Activated CD4-positive, alpha-beta T cell treated with anti-CD3 and anti-CD28 coated beads for 1 hour (primary cell): ENCODE measurements around the gene NUP93.
"Not testable (repeated sequence)": the region's sequence is repeated elsewhere in the genome, so short reads cannot be mapped to it uniquely, and the experiment has no call there.

Source experiments
- DNase-seq: peaks from one replicate; pipeline ENCODE4 v3.0.0-alpha.2; 2020

NUP93 gene

DNA sequence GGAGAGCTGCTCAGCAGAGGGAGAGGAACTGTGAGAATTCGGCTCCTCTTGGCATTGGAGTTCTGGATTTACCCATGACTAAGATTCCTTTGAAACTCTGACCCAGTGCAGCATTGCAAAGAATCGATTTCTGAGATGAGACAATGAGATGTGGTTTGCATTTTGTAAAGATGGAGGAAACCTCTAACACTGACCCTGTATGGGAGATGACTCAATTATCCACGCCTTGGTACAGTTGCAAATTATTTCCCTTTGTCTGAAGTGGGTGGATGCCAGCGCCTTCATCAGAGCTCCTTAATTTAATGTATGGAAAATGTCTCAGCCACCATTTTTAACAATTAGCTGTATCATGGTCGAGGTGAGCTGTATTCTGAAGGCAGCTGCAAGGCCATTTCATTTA is 53.4 kb downstream of the NUP93 start:
- no peak for DNase-seq

DNA sequence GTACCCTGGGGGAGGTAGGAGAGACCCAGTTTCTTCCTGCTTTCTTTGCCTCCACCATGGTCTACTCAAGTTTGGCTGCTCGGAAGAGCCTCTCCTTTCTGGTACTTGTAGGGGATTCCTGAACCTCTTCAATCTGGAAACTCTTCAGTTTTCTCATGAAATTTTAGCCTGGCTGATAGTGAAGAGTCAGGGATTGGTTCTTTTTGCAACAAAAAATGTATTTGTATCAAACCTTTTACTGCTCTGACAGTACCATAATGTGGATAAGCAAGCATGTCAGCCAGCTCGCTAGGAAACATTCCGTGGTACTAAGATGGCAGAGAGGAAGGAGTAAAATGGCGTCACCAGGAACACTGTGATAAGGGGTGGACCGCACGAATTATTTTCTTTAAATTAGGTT is 55.4 kb downstream of the NUP93 start:
- no peak for DNase-seq

DNA sequence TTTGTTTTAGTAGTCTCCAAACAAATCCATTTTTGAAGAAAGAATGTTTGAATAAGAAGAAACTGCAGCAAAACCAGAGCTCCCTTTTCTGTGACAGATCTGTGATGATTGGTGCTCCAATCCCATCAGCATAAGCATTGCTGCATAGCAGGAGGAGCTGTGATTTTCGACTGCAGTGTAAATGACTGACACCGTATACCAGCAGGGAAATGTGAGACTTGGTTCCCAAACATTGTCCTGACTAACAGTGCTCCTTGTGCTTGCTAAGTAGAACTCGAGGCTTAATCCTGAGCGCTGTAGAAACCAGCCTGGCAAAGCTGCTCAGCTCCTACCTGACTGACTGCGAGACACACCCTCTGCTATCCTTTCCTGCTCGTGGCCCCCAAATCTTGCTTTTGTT is 57.2 kb downstream of the NUP93 start:
- DNase-seq = no peak

DNA sequence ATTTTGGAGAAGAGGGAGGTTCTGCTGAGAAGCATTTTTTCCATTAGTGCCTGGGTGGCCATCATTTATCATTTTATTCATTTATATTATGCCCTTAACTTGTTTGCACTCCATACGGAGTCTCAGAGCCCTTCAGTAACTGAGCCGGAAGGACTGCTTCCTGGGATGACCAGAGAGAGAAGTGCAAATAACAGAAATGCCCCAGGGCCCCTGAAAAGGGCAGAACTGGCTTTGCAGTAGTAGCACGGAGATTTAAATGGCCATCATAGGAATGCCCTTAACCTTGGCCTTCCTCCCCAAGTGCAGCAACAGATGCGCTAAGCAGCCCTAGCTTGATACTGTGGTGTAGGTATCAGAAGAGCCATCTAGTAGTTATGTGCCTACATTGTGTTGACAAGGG is 58.5 kb downstream of the NUP93 start:
- no peak for DNase-seq

DNA sequence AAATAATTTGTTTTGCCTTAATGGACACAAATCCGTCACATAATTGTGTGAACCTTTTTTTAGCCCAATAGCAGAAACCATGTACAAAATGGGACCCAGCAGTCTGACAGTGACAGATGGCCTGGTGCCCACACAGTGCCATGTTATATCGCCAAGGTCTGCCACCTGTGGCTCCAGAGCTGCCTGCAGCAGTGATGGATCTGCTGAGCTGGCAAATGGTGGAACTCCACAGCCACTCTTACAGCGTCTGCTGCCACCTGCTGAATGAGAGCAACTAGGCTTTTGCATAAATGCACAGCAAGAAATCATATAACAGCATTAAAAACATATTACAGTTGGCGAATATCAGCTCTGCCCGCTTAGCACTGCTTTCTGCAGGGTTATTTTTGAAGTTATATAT is 59.4 kb downstream of the NUP93 start:
- no peak for DNase-seq

DNA sequence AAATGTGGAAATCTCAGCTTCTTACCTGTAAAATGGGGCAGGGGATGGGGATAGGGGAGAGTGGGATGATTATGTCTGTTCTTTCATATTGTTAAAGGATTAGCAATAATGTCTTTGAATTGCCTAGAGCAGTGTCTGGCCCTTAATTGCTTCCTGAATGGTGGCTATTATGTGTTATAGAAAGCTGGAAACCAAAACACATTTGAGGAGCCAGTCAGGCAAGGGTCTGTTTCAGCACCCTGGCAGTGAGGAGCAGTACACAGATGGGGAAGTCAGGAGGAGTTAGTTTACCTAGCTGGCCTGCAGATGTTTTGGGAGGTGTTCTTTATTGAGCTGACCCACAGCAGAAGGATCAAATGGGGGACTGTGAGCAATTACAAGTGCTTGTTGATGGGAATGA is 63.0 kb downstream of the NUP93 start:
- no peak for DNase-seq

DNA sequence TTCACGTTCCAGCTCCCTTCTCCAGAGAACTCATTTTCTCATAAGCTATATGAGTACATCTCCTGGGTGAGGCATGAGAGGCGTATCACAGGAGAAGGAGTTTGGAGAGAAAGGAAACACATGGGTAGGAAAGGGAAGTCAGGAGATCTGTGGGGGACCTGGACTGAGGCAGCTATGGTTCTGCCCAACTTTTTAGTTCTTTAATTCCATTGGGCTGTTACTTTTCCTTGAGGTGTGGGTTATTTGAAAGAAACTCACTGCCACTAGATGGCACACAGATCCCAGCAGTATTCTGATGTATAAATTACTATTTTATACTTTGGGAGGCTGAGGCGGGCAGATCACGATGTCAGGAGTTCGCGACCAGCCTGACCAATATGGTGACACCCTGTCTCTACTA is 63.6 kb downstream of the NUP93 start:
- DNase-seq = no peak

DNA sequence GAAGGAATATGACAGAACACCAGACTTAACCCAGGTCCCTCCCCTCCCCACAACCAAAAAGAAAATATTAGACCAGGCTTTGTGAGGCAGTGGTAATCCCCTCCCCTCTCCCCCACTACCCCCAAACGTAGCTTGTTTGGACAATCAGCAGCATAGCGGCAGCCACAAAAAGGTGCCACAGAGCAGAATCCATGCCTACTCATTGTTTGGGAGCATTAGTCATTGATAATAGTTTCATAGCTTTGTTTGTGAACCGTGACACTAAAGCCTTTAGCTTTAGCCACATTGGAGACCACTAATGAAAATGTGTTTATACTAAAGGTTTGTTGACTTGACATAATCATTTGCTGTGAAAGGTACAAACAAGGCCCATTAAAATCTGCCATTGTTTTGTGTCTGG is 65.1 kb downstream of the NUP93 start:
- DNase-seq = no peak

DNA sequence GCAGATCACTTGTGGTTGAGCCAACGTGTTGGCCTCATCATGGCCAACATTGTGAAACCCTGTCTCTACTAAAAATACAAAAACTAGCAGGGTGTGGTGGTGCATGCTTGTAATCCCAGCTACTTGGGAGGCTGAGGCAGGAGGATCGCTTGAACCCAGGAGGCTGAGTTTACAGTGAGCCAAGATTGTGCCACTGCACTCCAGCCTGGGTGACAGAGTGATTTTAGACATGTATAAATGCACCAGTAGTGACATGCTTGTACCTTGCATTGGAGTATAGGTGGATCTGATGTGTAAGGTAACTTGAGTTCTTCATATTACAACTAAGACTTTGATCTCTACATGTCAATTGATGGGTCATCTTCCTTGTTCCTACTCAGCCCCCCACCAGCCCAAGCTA is 67.1 kb downstream of the NUP93 start:
- not testable (repeated sequence) for DNase-seq

DNA sequence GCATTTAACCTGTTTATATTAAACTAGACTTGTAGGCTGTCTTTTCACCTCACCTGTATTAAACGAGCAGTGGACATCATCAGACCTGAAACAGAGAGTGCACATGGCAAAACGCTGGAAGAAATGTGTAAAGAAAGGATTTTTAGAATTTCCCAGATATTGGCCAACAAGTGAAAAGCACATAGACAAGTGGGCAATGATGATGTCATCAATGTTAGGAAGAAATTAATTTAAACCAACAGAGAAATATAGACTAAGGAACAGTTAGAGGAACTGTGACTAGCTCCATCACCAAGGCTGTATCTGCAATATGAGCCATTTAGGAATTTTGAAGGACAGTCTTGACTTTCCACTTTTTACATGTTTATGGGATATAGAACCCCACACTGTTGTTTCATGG is 67.9 kb downstream of the NUP93 start:
- DNase-seq = no peak

DNA sequence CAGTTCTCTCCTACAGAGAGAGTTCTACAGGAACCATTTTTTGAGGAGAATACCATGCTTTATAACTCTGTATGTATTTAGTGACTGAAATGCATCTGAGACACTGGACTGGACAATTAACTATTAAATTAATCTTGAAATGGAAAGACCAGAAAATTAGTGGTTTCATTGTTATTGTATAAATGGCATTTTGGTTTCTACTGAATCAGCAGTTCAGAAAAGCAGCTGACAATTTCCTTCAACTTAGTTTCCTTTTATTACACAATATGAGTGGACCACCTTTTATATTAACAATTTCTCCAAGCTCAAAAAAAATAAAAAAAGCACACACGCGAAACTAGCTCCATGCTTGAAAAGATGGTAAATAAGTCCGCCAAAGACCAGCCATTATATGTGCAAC is 69.0 kb downstream of the NUP93 start:
- no peak for DNase-seq

DNA sequence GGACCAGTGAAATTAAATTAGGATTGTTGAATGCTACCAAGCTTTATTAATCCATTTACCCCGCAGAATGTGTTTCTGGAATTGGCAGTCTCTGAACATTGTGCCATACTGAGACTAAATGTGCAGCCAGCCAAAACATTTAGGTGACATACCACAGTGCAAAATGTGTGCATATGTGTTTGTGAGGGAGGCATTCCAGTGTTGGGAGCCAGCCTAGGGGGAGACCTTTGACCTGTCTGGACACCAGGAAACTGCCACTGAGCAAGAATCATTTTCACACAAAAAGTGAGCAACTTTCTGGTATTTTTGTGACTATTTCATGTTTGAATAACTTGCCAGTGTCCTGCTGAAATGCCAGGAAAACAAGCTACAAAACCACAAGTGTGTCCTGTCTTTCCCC is 70.4 kb downstream of the NUP93 start:
- no peak for DNase-seq

DNA sequence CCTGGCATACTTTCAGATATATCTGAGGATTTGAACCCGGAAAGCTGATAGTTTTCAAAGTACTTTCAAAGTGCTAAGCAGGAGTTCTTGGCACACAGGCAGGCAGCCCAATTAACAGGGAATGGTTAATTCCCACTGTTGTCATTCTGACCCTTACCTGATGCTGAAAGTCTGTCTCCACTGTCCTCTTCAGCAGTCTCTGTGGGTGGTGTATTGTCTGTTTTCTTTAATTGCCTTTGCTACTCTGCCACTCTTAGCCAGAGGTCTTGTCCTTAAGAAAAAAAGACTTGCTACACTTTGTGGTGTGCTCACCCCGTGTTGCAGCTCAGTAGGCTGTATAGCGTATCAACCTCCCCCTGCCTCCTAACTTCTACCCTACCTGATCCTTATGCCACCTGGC is 71.8 kb downstream of the NUP93 start:
- no peak for DNase-seq

DNA sequence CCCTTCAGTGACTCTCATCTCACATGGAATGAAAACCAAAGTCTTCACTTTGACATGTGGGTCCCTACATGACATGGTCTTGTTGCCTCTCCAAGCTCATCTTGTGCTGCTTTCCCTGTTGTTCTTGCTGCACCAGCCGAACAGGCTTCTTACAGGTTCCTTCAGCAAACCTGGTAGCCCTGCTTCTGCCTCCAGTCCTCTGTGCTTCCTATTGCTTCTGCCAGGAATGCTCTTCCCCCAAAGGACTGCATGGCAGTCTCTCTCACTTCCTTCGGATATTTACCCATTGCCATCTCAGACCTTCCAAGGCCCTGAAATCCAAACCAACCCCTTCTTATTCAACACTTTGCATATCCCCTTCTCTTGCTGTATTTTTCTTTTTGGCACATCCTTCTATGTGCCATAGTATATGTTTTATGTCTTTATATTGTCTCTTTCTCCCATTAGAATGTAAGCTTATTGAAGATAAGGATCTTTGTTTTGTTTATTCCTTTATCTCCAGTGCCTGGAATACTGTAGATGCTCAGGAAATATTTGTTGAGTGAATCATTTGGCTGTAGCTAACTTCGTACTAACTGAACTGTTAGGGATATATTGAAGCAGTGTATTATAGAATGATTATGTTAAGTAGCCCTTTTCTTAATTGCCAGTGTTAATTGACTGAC is 77.2 kb downstream of the NUP93 start:
- no peak for DNase-seq

DNA sequence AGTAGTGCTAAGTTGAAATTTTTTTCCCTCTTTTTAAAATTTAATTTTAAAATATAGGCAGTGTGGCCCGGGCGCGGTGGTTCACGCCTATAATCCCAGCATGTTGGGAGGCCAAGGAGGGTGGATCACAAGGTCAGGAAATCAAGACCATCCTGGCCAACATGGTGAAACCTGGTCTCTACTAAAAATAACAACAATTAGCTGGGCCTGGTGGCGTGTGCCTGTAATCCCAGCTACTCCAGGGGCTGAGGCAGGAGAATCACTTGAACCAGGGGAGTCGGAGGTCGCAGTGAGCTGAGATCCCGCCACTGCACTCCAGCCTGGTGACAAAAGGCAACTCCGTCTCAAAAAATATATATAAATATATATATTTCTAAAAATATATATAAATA is 77.7 kb downstream of the NUP93 start:
- not testable (repeated sequence) for DNase-seq

DNA sequence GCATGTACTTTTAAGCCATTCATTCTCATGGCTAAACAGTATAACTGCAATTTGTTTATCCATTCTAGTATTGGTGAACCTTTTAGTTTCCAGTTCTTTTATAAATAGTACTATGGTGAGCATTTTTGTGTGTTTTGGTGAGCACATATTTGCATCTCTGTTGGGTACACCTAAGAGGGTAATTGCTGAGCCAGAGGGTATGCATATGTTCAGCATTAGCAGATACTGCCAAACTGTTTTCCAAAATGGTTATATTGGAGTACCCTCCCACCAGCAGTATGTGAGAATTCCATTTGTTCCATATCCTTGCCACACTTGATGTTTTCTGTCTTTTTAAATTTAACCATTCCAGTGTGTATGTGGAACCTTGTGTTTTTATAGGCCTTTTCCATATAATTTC is 81.0 kb downstream of the NUP93 start:
- no peak for DNase-seq

DNA sequence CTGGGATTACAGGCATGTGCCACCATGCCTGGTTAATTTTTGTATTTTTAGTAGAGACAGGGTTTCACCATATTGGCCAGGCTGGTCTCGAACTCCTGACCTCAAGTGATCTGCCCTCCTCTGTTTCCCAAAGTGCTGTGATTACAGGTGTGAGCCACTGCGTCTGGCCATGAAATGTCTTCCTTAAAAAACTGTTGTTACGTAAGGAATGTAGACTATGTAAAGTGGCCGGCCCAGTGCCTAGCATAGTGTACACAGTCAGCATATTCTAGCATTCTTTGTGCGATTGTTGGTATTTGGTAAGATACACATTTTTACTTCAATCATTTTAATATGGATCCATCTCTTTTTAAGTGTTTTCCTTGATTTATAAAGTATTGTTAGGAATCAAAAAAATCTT is 81.7 kb downstream of the NUP93 start:
- not testable (repeated sequence) for DNase-seq

DNA sequence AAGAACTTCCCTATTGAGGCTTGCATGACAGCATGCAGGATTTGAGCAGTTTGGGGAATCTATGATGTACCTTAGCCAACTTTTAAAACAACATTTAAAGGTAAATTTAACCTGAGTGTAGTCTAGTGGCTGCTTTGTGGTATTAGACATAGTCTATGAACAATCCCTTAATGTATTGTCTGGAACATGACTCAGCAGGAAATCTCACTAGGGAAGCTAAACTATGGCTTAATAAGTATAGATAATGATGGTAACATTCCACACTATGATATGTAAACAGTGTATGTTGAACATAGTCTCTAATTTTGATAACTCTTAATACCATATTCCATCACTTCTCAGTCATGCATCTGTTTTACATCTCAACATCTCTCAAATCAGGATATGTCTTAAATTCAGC is 83.0 kb downstream of the NUP93 start:
- DNase-seq = no peak

DNA sequence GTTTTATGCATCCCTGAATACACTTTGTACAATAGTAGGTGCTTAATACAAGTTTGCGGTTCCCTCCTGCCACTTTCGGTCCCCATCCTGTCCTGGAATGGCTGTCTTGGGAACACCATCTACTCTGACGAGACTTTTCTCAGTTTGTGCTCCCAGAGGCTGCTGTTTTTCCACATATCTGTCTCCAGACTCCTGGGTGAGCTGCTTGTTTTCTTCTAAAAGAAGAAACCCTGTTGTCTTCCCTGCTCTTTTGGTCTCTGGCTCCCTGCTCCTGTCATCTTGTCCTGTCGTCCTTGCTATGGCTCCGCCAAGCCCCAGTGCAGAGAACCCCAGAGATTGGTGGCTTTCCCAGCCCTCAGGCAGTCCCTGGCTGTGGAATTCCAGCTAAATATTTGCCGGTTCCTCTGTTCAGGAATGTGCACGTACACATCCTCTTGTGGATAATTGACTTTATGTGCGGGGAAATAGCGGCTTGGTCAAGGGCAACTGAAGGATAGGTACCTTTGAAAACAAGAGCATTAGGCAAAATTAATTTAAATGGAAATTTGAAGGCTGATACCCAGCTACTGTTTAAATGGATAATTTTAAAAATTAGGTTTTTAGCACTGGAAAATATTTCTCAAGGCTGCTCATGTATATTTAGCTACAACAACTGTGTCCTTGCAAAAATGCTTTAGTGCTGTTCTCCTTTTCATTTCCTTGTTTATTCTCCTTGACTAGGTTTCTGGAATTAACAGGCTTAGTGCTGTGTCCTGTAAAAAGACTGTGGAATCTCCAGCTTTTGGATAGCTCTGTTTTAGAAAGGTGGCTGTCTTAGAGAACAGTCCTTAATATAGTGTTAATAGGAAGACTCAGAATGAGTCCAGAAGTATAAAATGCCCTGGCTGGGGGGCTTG is 84.9 kb downstream of the NUP93 start:
- DNase-seq = no peak

DNA sequence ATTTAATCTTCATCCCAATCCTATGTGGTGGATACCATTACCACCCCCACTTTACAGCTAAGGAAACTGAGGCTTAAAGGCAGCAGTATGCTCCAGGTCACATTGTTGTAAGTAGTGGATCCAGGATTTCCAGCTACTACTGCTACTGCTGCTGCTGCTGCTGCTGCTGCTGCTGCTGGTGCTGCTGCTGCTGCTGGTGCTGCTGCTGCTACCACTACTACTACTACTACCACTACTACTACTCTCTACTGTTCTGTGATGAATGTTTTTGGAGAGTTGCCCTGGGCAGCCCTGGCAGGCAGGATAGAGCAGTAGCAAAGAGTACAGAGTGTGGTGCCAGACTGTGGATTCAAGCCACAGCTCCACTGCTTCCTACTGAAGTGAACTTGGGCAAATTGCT is 85.8 kb downstream of the NUP93 start:
- no peak for DNase-seq

DNA sequence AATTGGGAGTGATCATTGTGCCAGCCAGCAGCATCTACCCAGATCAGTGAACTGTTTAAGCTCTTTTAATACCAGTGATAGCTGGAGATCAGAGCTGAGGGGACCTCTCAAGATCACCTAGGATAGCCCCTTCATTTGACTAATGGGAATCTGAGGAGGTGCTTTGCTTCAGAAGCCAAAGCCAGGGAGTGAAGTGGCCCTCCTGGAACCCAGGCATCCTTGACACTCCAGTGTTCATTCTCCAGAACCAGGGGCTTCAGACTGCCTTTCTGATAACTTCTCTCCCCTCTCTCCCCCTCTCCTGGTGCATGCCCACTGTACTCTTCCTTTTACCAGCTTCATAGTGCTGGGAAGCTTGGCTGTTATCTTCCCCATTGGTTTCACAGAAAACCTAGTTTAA is 87.1 kb downstream of the NUP93 start:
- no peak for DNase-seq

DNA sequence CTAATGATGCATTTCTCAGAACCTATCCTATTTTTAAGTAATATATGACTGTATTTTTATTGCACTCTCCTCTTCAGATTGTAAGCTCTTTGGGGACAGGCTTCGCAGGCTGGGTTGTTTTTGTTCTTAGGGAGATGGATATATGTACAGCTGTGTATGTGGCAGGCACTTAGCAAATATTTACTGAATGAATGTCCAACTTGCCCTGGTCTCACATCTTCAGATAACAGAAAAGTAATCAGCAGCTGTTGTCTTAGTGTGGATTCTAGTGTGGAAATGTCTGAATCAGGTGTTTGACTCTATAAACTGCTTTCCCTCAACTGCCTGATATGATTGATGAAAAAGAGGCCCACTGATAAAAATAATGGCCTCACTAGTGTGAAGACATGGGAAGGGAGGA is 88.0 kb downstream of the NUP93 start:
- DNase-seq = no peak

DNA sequence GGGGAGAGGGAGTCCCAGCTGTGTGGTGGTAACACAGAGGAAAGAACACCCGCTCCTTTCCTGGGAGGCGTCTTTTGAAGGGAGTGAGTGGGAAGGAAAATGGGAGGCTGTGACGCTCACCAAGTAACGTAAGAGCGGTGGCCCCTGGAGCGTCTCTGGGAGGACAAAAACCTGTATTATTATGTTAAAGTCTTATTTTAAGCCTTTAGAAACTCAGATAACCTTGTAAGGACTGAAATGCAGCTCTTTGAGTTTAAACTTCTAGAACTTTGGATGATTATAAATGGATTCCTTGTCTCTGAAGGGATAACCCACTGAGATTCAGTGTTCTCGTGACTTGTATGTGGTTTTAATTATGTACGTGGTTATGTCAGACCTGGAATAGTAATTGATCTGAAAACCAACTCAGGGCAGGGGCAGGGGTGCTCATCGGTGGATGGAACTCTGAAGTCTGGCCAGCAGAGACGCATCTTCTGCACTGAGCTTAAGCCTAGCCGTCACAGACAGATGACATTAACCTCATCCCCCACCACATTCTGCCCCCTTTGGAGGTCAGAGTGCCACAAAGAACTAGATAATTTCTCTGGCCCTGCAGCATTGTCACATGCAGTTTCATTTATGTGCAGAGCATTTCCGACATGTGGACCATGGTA is 93.3 kb downstream of the NUP93 start:
- DNase-seq = no peak

DNA sequence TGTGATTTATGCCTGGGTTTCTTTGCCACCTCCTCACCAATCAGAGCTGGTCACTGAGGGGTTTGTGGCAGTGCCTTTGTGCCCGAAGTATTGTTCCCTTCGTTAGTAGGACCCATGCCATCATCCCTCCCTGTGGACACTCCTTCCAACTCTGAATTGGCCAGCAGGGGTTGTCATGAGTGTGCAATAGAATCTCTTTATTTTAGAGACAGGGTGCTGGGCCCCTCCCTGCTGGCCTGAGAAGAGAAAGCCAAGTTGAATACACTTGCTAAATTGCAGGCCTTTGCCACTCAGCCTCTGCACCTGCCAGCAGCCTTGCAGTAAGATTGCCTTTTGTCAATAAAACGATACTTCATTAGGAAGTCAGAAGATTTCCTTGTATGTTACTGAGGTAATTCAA is 94.4 kb downstream of the NUP93 start:
- no peak for DNase-seq
